ENCODE measurements around the gene DTWD2.
"Not testable (repeated sequence)": the region's sequence is repeated elsewhere in the genome, so short reads cannot be mapped to it uniquely, and the experiment has no call there.

DTWD2 gene

GRCh38 chr5:118960557-118960956 lies 27.8 kb downstream of the DTWD2 start:
- TF ChIP-seq CTCF (IDR thresholded peaks at IDR 0.05; ENCODE audit: extremely low read depth, missing control alignments): no peak
- no peak for DNase-seq (ENCODE audit: low spot score)

- no peak for DNase-seq (ENCODE audit: low spot score)
- TF ChIP-seq CTCF (IDR thresholded peaks at IDR 0.05; ENCODE audit: extremely low read depth, missing control alignments): no peak
Measured at GRCh38 chr5:118956727-118957126, 31.6 kb downstream of the DTWD2 start.

GRCh38 chr5:118953652-118954005 lies 34.7 kb downstream of the DTWD2 start:
- no peak for TF ChIP-seq CTCF (IDR thresholded peaks at IDR 0.05; ENCODE audit: extremely low read depth, missing control alignments)
- DNase-seq (ENCODE audit: low spot score): no peak

- no peak for DNase-seq (ENCODE audit: low spot score)
- TF ChIP-seq CTCF (IDR thresholded peaks at IDR 0.05; ENCODE audit: extremely low read depth, missing control alignments): no peak
Measured at GRCh38 chr5:118952992-118953651, 35.2 kb downstream of the DTWD2 start.

- DNase-seq (ENCODE audit: low spot score): not testable (repeated sequence)
Measured at GRCh38 chr5:118952306-118952705, 36.0 kb downstream of the DTWD2 start.

GRCh38 chr5:118950354-118950753 lies 38.0 kb downstream of the DTWD2 start:
- not testable (repeated sequence) for DNase-seq (ENCODE audit: low spot score)

GRCh38 chr5:118946138-118946800 lies 42.1 kb downstream of the DTWD2 start:
- DNase-seq (ENCODE audit: low spot score): no peak
- TF ChIP-seq CTCF (IDR thresholded peaks at IDR 0.05; ENCODE audit: extremely low read depth, missing control alignments): no peak

GRCh38 chr5:118937393-118938061 lies 50.8 kb downstream of the DTWD2 start:
- no peak for TF ChIP-seq CTCF (IDR thresholded peaks at IDR 0.05; ENCODE audit: extremely low read depth, missing control alignments)
- no peak for DNase-seq (ENCODE audit: low spot score)

Measured in GM20000 (cell line).